Measurements from ENCODE around the gene CCDC33.

The CCDC33 gene

GRCh38 chr15:74252291-74252690 lies 16.2 kb downstream of the CCDC33 start:
- no peak overlapping the region for H3K4me3 ChIP-seq (ENCODE audit: low read length)
- H3K4me2 ChIP-seq (ENCODE audit: low read length): no peak overlapping the region
- no peaks in the 10 kb centered on the region for H3K9me3 ChIP-seq (ENCODE audit: control insufficient read depth, insufficient read depth, low read length)
- peaks cover 6% of the 10 kb centered on the region; the same call in 1 of the 2 replicates for H3K27me3 ChIP-seq (ENCODE audit: control insufficient read depth, low read length)
- TF ChIP-seq CTCF (IDR thresholded peaks at IDR 0.05; ENCODE audit: low read depth, low read length, poor library complexity, severe bottlenecking) (no peak), EZH2phosphoT487 (IDR thresholded peaks at IDR 0.05; ENCODE audit: borderline replicate concordance, low read length) (no peak)
- H4K20me1 ChIP-seq (ENCODE audit: control insufficient read depth, insufficient read depth, low read depth, low read length): no peaks in the 10 kb centered on the region
- peaks cover 4% of the 10 kb centered on the region; the same call in 1 of the 2 replicates for H3K4me1 ChIP-seq (ENCODE audit: control insufficient read depth, low read length)
- no peaks in the 10 kb centered on the region for H3K36me3 ChIP-seq (ENCODE audit: control insufficient read depth, low read length)
- H3F3A ChIP-seq (ENCODE audit: control insufficient read depth, insufficient read depth): no peaks in the 10 kb centered on the region
- no peak overlapping the region for H3K27ac ChIP-seq (ENCODE audit: low read depth, low read length)
- H3K79me2 ChIP-seq (ENCODE audit: control insufficient read depth, low read length): no peaks in the 10 kb centered on the region
- H3K9me2 ChIP-seq (replicated peaks; ENCODE audit: control insufficient read depth, low read length): no peaks in the 10 kb centered on the region

GRCh38 chr15:74252721-74253120 lies 16.6 kb downstream of the CCDC33 start:
- Histone ChIP-seq H3K36me3 (ENCODE audit: control insufficient read depth, low read length) (no peaks in the 10 kb centered on the region), H3K4me2 (ENCODE audit: low read length) (no peak overlapping the region), H3F3A (ENCODE audit: control insufficient read depth, insufficient read depth) (no peaks in the 10 kb centered on the region), H3K9me3 (ENCODE audit: control insufficient read depth, insufficient read depth, low read length) (no peaks in the 10 kb centered on the region), H3K4me3 (ENCODE audit: low read length) (no peak overlapping the region), H3K9me2 (replicated peaks; ENCODE audit: control insufficient read depth, low read length) (no peaks in the 10 kb centered on the region), H4K20me1 (ENCODE audit: control insufficient read depth, insufficient read depth, low read depth, low read length) (no peaks in the 10 kb centered on the region), H3K79me2 (ENCODE audit: control insufficient read depth, low read length) (no peaks in the 10 kb centered on the region), H3K27me3 (ENCODE audit: control insufficient read depth, low read length) (peaks cover 6% of the 10 kb centered on the region; the same call in 1 of the 2 replicates), H3K27ac (ENCODE audit: low read depth, low read length) (no peak overlapping the region), H3K4me1 (ENCODE audit: control insufficient read depth, low read length) (peaks cover 4% of the 10 kb centered on the region; the same call in 1 of the 2 replicates)
- TF ChIP-seq EZH2phosphoT487 (IDR thresholded peaks at IDR 0.05; ENCODE audit: borderline replicate concordance, low read length): no peak
- TF ChIP-seq CTCF (IDR thresholded peaks at IDR 0.05; ENCODE audit: low read depth, low read length, poor library complexity, severe bottlenecking): no peak

GRCh38 chr15:74253211-74253921 lies 17.2 kb downstream of the CCDC33 start:
- Histone ChIP-seq H4K20me1 (ENCODE audit: control insufficient read depth, insufficient read depth, low read depth, low read length) (no peaks in the 10 kb centered on the region), H3K4me1 (ENCODE audit: control insufficient read depth, low read length) (peaks cover 4% of the 10 kb centered on the region; the same call in 1 of the 2 replicates), H3K79me2 (ENCODE audit: control insufficient read depth, low read length) (no peaks in the 10 kb centered on the region), H3K4me2 (ENCODE audit: low read length) (no peak overlapping the region), H3K9me3 (ENCODE audit: control insufficient read depth, insufficient read depth, low read length) (no peaks in the 10 kb centered on the region), H3K4me3 (ENCODE audit: low read length) (no peak overlapping the region), H3K9me2 (replicated peaks; ENCODE audit: control insufficient read depth, low read length) (no peaks in the 10 kb centered on the region), H3K36me3 (ENCODE audit: control insufficient read depth, low read length) (no peaks in the 10 kb centered on the region), H3F3A (ENCODE audit: control insufficient read depth, insufficient read depth) (no peaks in the 10 kb centered on the region), H3K27me3 (ENCODE audit: control insufficient read depth, low read length) (peaks cover 6% of the 10 kb centered on the region; the same call in 1 of the 2 replicates), H3K27ac (ENCODE audit: low read depth, low read length) (no peak overlapping the region)
- TF ChIP-seq CTCF (IDR thresholded peaks at IDR 0.05; ENCODE audit: low read depth, low read length, poor library complexity, severe bottlenecking): no peak
- TF ChIP-seq EZH2phosphoT487 (IDR thresholded peaks at IDR 0.05; ENCODE audit: borderline replicate concordance, low read length): no peak

Measured in DOHH2 (cell line).